GM23338 (cell line): ENCODE measurements around the gene TENM4. TPM values are rescaled to one million over a fixed set of nuclear protein-coding genes. Genes with fewer than 3 reads are reported as not detected.

Source experiments
- ATAC-seq: fragments of 200-7000 bp; cut with Tn5 transposase; 3 replicates; pipeline ENCODE4 v1.9.1; 2020
- DNase-seq: peaks from one replicate; pipeline ENCODE4 v3.0.0-alpha.2; 2015; ENCODE audit warnings: low spot score
- H2AFZ ChIP-seq: fragments of 200-600 bp; sonication (generic); 2 replicates; pipeline ENCODE4 v1.8.0; 2016; ENCODE audit warnings: antibody characterized with exemption, mild to moderate bottlenecking, moderate library complexity
- H3F3A ChIP-seq: fragments of 200-600 bp; sonication (generic); replicated peaks from 2 replicates; pipeline ENCODE4 v1.8.0; 2017; ENCODE audit warnings: antibody characterized with exemption, mixed run types, low read depth
- H3K27ac ChIP-seq: fragments of 200-600 bp; sonication (generic); 2 replicates; pipeline ENCODE4 v1.6.1; 2016; ENCODE audit warnings: low read depth
- H3K27me3 ChIP-seq: fragments of 200-600 bp; sonication (generic); 2 replicates; pipeline ENCODE4 v1.8.0; 2016; ENCODE audit warnings: mild to moderate bottlenecking, mixed run types, moderate library complexity; ENCODE audit not compliant: insufficient read depth
- H3K36me3 ChIP-seq: fragments of 200-600 bp; sonication (generic); 2 replicates; pipeline ENCODE4 v1.8.0; 2016; ENCODE audit warnings: mild to moderate bottlenecking; ENCODE audit not compliant: insufficient read depth
- H3K4me1 ChIP-seq: fragments of 200-600 bp; sonication (generic); 2 replicates; pipeline ENCODE4 v1.8.0; 2016; ENCODE audit warnings: mild to moderate bottlenecking, moderate library complexity; ENCODE audit not compliant: insufficient read depth
- H3K4me2 ChIP-seq: fragments of 200-600 bp; sonication (generic); 2 replicates; pipeline ENCODE4 v1.7.1; 2017; ENCODE audit warnings: mixed run types
- H3K4me3 ChIP-seq: fragments of 200-600 bp; sonication (generic); 2 replicates; pipeline ENCODE4 v1.6.1; 2016; ENCODE audit warnings: mixed run types
- H3K79me2 ChIP-seq: fragments of 200-600 bp; sonication (generic); replicated peaks from 2 replicates; pipeline ENCODE4 v1.8.0; 2017; ENCODE audit warnings: mild to moderate bottlenecking; ENCODE audit not compliant: insufficient read depth
- H3K9me2 ChIP-seq: fragments of 200-600 bp; sonication (generic); 2 replicates; pipeline ENCODE4 v1.8.0; 2017; ENCODE audit not compliant: insufficient read depth
- H4K20me1 ChIP-seq: fragments of 200-600 bp; sonication (generic); replicated peaks from 2 replicates; pipeline ENCODE4 v1.8.0; 2017; ENCODE audit warnings: mild to moderate bottlenecking; ENCODE audit not compliant: insufficient read depth
- H3K27ac Mint-ChIP-seq: 2 replicates; pipeline ENCODE4 v1.8.0; 2020; ENCODE audit warnings: inconsistent platforms, mild to moderate bottlenecking, moderate library complexity, mixed read lengths
- H3K27me3 Mint-ChIP-seq: 3 replicates; pipeline ENCODE4 v1.8.0; 2022; ENCODE audit warnings: low read depth, mild to moderate bottlenecking, moderate library complexity, mixed read lengths, inconsistent platforms; ENCODE audit not compliant: insufficient read depth, poor library complexity
- H3K36me3 Mint-ChIP-seq: 3 replicates; pipeline ENCODE4 v1.8.0; 2021; ENCODE audit warnings: low read depth, mild to moderate bottlenecking, inconsistent platforms, moderate library complexity, mixed read lengths
- H3K4me1 Mint-ChIP-seq: 3 replicates; pipeline ENCODE4 v1.8.0; 2020; ENCODE audit warnings: mild to moderate bottlenecking, inconsistent platforms, mixed read lengths
- H3K4me3 Mint-ChIP-seq: 3 replicates; pipeline ENCODE4 v1.8.0; 2021; ENCODE audit warnings: moderate library complexity, mild to moderate bottlenecking, inconsistent platforms, mixed read lengths
- H3K9me3 Mint-ChIP-seq: 3 replicates; pipeline ENCODE4 v1.8.0; 2020; ENCODE audit warnings: moderate library complexity, mild to moderate bottlenecking, inconsistent platforms, mixed read lengths
- CREB1 ChIP-seq: fragments of 250-450 bp; sonication (Bioruptor Pico); IDR thresholded peaks from 2 replicates; pipeline ENCODE4 v1.5.0; 2020; ENCODE audit warnings: low read depth, mild to moderate bottlenecking, moderate library complexity
- EZH2 ChIP-seq: fragments of 200-600 bp; sonication (generic); IDR thresholded peaks from one replicate; pipeline ENCODE4 v1.8.0; 2017; ENCODE audit warnings: antibody characterized with exemption, mild to moderate bottlenecking, low read depth; ENCODE audit not compliant: unreplicated experiment
- EZH2phosphoT487 ChIP-seq: fragments of 200-600 bp; sonication (generic); IDR thresholded peaks from one replicate; pipeline ENCODE4 v1.8.1; 2018; ENCODE audit warnings: antibody characterized with exemption; ENCODE audit not compliant: unreplicated experiment
- JUNB ChIP-seq: IDR thresholded peaks from one replicate; pipeline ENCODE4 v1.6.1; 2016; ENCODE audit warnings: antibody characterized with exemption; ENCODE audit not compliant: unreplicated experiment
- NANOG ChIP-seq: IDR thresholded peaks from 2 replicates; pipeline ENCODE4 v1.6.1; 2016; ENCODE audit warnings: antibody characterized with exemption, borderline replicate concordance
- POLR2AphosphoS5 ChIP-seq: IDR thresholded peaks from 2 replicates; pipeline ENCODE4 v1.6.1; 2016; ENCODE audit warnings: antibody characterized with exemption, low read depth
- REST ChIP-seq: IDR thresholded peaks from one replicate; pipeline ENCODE4 v1.6.1; 2018; ENCODE audit warnings: antibody characterized with exemption; ENCODE audit not compliant: unreplicated experiment
- STAT1 ChIP-seq: IDR thresholded peaks from one replicate; pipeline ENCODE4 v1.6.1; 2016; ENCODE audit warnings: antibody characterized with exemption; ENCODE audit not compliant: unreplicated experiment
- ZNF114 ChIP-seq: fragments of 250-450 bp; sonication (Bioruptor Pico); IDR thresholded peaks from 2 replicates; pipeline ENCODE4 v1.5.0; 2020; ENCODE audit warnings: mild to moderate bottlenecking, moderate library complexity
- ZNF331 ChIP-seq: fragments of 250-450 bp; sonication (Bioruptor Pico); IDR thresholded peaks from 2 replicates; pipeline ENCODE4 v1.5.0; 2020; ENCODE audit warnings: low read depth, mild to moderate bottlenecking, moderate library complexity
- polyA plus RNA-seq: library from polyadenylated mRNA; unstranded; fragments of >200 nt; fragmentation: Nextera tagmentation; extraction: Ambion mirVana; gene quantifications from 2 replicates; pipeline ENCODE4 v1.2.1, GENCODE V29; 2016
- total RNA-seq: library from RNA; depleted of rRNA; stranded (reverse); fragments of >200 nt; shearing (Covaris generic); gene quantifications from 2 replicates; pipeline ENCODE4 v1.2.3, GENCODE V29; 2014
- TF ChIP-seq, protein P1 (sequence below), 2 experiments: fragments of 200-600 bp in 1 of 2; sonication (generic) in 1 of 2; conservative IDR thresholded peaks; 2 replicates each; pipeline versions ENCODE4 v1.5.1 to v1.6.1; 2016 to 2017; ENCODE audit warnings: antibody characterized with exemption in 2 of 2, low read depth in 2 of 2, mild to moderate bottlenecking in 2 of 2, moderate library complexity in 1 of 2
- TF ChIP-seq, protein P2 (sequence below): IDR thresholded peaks from 2 replicates; pipeline ENCODE4 v1.6.1; 2016; ENCODE audit warnings: antibody characterized with exemption
- TF ChIP-seq, protein P3 (sequence below): fragments of 250-450 bp; sonication (Bioruptor Pico); IDR thresholded peaks from 2 replicates; pipeline ENCODE4 v1.5.0; 2020; ENCODE audit warnings: mild to moderate bottlenecking, moderate library complexity

The TENM4 gene
- total and polyA plus RNA-seq, 2 experiments from 2014 or later, result 7.3 TPM

DNA sequence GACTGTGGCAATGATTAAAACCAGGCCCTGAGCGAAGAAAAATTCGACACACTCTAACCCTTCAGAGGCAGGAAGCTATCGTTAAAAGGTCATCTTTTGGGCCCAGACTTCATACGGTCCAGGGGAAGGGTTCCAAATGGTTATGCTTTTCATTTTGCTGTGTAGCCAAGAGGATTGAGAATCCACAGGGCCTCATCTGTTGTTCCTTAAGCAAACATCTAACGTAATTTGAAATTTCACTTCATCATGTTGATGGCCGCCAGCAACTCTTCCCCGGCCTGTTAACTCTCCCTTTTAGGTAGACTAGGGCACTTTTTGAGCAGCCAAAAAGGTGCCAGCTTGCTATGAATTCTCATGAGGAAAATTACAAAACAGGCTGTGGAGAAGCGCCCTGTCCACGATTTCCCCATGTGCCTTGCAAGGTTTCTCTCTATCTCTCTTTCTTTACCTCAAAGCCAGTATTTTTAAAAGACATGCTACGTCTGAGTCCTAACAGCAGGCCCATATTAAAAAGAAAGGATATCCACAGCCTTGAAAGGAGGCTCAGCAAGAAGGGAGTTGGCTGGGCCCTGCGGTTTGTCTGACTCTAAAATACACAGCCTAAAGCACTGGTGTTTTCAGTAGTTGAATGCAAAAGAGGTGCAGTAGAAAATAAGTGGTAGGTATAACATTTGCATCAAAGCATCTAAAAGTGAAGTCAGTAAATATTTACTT is 509.9 kb downstream of the TENM4 start:
- Histone ChIP-seq H3K9me2 (no peaks in the 10 kb centered on the region), H3K27me3 (peaks cover 65% of the 10 kb centered on the region), H3F3A (0 out of 2 replicates have a peak, but pooled peaks cover 4% of the 10 kb centered on the region), H3K36me3 (no peaks in the 10 kb centered on the region), H3K4me3 (no peak overlapping the region), H3K79me2 (no peaks in the 10 kb centered on the region), H4K20me1 (no peaks in the 10 kb centered on the region; the same call in 1 of the 2 replicates), H3K27ac (no peak overlapping the region), H3K4me1 (peaks cover 40% of the 10 kb centered on the region), H2AFZ (no peak overlapping the region), H3K4me2 (no peak overlapping the region)
- Mint-ChIP-seq H3K9me3 (peaks cover 13% of the 10 kb centered on the region), H3K27ac (no peak overlapping the region), H3K27me3 (peaks cover 57% of the 10 kb centered on the region), H3K4me3 (no peak overlapping the region; the same call in 2 of the 3 replicates), H3K36me3 (peaks cover 11% of the 10 kb centered on the region; the same call in 2 of the 3 replicates), H3K4me1 (peaks cover 44% of the 10 kb centered on the region)
- ATAC-seq, result no peak
- DNase-seq, result no peak
- TF ChIP-seq JUNB (no peak), ZNF331 (CRISPR knock-in tag) (no peak), CREB1 (CRISPR knock-in tag) (no peak), REST (no peak), EZH2 (no peak), NANOG (no peak), EZH2phosphoT487 (no peak), ZNF114 (CRISPR knock-in tag) (no peak), POLR2AphosphoS5 (no peak), STAT1 (no peak)
- TF ChIP-seq, protein P1, sequence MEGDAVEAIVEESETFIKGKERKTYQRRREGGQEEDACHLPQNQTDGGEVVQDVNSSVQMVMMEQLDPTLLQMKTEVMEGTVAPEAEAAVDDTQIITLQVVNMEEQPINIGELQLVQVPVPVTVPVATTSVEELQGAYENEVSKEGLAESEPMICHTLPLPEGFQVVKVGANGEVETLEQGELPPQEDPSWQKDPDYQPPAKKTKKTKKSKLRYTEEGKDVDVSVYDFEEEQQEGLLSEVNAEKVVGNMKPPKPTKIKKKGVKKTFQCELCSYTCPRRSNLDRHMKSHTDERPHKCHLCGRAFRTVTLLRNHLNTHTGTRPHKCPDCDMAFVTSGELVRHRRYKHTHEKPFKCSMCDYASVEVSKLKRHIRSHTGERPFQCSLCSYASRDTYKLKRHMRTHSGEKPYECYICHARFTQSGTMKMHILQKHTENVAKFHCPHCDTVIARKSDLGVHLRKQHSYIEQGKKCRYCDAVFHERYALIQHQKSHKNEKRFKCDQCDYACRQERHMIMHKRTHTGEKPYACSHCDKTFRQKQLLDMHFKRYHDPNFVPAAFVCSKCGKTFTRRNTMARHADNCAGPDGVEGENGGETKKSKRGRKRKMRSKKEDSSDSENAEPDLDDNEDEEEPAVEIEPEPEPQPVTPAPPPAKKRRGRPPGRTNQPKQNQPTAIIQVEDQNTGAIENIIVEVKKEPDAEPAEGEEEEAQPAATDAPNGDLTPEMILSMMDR (conservative IDR thresholded peaks at IDR 0.05; ENCODE audit: low read depth in 2 of 2), result no peak
- TF ChIP-seq, protein P2, sequence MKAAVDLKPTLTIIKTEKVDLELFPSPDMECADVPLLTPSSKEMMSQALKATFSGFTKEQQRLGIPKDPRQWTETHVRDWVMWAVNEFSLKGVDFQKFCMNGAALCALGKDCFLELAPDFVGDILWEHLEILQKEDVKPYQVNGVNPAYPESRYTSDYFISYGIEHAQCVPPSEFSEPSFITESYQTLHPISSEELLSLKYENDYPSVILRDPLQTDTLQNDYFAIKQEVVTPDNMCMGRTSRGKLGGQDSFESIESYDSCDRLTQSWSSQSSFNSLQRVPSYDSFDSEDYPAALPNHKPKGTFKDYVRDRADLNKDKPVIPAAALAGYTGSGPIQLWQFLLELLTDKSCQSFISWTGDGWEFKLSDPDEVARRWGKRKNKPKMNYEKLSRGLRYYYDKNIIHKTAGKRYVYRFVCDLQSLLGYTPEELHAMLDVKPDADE, result no peak
- TF ChIP-seq, protein P3, sequence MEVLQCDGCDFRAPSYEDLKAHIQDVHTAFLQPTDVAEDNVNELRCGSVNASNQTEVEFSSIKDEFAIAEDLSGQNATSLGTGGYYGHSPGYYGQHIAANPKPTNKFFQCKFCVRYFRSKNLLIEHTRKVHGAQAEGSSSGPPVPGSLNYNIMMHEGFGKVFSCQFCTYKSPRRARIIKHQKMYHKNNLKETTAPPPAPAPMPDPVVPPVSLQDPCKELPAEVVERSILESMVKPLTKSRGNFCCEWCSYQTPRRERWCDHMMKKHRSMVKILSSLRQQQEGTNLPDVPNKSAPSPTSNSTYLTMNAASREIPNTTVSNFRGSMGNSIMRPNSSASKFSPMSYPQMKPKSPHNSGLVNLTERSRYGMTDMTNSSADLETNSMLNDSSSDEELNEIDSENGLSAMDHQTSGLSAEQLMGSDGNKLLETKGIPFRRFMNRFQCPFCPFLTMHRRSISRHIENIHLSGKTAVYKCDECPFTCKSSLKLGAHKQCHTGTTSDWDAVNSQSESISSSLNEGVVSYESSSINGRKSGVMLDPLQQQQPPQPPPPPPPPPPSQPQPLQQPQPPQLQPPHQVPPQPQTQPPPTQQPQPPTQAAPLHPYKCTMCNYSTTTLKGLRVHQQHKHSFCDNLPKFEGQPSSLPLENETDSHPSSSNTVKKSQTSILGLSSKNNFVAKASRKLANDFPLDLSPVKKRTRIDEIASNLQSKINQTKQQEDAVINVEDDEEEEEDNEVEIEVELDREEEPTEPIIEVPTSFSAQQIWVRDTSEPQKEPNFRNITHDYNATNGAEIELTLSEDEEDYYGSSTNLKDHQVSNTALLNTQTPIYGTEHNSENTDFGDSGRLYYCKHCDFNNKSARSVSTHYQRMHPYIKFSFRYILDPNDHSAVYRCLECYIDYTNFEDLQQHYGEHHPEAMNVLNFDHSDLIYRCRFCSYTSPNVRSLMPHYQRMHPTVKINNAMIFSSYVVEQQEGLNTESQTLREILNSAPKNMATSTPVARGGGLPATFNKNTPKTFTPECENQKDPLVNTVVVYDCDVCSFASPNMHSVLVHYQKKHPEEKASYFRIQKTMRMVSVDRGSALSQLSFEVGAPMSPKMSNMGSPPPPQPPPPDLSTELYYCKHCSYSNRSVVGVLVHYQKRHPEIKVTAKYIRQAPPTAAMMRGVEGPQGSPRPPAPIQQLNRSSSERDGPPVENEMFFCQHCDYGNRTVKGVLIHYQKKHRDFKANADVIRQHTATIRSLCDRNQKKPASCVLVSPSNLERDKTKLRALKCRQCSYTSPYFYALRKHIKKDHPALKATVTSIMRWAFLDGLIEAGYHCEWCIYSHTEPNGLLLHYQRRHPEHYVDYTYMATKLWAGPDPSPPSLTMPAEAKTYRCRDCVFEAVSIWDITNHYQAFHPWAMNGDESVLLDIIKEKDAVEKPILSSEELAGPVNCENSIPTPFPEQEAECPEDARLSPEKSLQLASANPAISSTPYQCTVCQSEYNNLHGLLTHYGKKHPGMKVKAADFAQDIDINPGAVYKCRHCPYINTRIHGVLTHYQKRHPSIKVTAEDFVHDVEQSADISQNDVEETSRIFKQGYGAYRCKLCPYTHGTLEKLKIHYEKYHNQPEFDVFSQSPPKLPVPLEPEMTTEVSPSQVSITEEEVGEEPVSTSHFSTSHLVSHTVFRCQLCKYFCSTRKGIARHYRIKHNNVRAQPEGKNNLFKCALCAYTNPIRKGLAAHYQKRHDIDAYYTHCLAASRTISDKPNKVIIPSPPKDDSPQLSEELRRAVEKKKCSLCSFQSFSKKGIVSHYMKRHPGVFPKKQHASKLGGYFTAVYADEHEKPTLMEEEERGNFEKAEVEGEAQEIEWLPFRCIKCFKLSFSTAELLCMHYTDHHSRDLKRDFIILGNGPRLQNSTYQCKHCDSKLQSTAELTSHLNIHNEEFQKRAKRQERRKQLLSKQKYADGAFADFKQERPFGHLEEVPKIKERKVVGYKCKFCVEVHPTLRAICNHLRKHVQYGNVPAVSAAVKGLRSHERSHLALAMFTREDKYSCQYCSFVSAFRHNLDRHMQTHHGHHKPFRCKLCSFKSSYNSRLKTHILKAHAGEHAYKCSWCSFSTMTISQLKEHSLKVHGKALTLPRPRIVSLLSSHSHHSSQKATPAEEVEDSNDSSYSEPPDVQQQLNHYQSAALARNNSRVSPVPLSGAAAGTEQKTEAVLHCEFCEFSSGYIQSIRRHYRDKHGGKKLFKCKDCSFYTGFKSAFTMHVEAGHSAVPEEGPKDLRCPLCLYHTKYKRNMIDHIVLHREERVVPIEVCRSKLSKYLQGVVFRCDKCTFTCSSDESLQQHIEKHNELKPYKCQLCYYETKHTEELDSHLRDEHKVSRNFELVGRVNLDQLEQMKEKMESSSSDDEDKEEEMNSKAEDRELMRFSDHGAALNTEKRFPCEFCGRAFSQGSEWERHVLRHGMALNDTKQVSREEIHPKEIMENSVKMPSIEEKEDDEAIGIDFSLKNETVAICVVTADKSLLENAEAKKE (CRISPR knock-in tag), result no peak
